ENCODE data around the gene STK4.

Gene STK4

DNA sequence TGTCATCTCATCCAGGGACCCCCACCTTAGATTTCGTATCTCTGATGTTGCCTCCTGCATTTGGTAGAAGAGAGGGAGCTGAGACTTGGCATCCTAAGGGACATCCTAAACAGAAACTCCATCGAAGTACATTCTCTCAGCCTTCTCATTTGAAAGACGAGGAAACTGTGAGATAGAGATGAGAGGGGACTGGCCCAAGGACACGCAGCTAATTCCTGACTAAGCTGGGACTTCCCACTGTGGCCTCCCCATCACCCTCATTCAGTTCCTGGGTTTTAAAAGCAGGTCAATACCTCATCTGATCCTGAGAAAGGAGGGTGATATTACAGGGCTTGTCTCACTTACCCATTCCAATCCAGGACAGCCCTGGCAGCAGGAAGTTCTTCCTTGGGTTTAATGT lies 149.5 kb downstream of the STK4 start:
- DNase-seq = no peak

DNA sequence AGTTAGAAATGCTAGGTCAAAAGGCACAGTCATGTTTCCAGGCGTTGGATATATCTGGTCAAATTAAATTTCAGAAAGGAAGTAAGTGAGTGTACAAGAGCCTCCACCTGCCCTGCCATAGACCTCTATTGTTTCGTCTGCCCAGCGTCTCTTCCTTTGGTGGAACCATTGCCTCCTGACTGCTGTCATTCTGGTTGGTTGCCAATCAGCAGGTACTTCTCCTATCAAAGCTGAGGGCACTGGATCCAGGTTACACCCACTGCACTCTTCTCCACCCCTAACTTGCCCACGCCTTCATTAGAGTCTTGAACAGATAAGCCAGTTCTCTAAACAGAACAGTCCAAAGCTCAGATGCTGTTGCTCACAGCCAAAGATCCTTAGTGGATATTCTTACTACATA lies 151.3 kb downstream of the STK4 start:
- no peak for DNase-seq

DNA sequence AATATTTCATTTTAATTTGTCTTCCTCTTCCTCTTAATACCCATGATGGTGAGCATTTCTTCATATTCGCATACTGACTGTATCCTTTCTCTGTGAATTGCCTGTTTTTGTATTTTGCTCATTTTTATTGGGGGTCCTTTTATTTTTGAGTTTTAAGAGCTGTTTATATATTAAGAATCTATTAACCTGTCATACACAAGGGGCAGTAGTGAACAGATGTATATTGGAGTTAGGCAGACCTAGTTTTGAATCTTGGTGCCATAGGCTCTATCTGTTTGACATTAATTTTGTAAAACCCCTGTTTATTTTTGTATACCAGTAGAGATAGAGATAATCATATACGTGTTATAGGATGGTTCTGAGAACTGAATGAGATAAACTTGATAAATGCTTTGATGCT lies 151.7 kb downstream of the STK4 start:
- no peak for DNase-seq

DNA sequence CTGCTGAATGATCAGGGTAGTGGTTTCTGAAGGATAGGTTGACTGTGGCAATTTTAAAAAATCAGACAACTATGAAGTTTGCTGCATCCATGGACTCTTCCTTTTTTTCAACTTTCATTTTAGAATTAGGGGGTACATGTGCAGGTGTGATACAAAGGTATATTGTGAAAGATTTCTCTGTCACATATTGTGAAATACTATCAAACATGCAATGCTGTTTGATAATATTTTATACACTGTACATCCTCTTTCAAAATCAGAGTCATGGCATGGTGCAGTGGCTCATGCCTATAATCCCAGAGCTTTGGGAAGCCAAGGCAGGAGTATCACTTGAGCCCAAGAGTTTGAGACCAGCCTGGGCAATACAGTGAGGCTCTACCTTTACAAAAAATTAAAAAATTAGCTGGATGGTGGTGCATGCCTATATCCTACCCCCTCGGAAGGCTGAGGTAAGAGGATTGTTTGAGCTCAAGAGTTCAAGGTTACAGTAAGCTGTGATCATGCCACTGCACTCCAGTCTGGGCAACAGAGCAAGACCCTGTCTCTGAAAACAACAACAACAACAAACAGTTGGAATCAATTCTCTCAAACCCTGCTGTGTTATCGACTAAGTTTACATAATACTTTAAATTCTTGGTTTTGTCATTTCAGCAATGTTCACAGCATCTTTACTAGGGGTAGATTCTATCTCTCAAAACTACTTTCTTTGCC lies 153.4 kb downstream of the STK4 start:
- no peak for DNase-seq

DNA sequence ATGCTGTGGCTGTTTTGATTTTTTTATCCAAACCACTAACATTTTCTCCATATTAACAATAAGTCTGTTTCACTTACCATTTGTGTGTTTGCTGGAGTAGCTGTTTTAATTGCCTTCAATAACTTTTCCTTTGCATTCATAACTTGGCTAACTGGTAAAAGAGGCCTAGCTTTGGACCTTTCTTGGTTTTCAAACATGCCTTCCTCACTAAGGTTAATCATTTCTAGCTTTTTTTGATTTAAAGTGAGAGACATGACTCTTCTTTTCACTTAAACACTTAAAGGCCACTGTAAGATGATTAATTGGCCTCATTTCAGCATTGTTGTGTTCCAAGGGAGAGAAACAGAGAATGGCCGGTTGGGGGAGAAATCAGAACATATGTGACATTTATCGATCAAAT lies 155.1 kb downstream of the STK4 start:
- no peak for DNase-seq

DNA sequence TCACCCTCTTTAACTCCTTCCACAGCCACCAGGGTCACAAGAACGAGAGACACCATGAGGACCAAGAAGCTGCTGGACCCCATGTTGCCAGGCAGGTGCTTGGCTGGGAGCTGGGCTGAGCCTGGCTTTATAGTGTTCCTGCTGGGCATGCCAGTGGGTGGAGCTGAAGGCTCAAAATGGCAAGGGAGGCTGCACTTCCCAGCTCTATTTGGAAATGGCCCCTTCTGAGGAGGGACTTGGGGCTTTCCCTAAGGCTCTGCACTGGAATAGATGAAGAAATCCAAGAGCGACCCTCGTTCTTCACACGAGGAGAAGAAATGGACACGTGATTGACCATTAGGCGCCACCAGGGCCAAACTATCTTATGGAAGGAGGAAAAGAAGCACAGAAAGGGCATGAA lies 158.1 kb downstream of the STK4 start, which contains the start of gene WFDC12:
Gene WFDC12, minus strand, starts transcription at position 101 of the 400 bp plus-strand sequence. Its CDS starts 18 bp downstream, at position 83.
- DNase-seq = no peak

DNA sequence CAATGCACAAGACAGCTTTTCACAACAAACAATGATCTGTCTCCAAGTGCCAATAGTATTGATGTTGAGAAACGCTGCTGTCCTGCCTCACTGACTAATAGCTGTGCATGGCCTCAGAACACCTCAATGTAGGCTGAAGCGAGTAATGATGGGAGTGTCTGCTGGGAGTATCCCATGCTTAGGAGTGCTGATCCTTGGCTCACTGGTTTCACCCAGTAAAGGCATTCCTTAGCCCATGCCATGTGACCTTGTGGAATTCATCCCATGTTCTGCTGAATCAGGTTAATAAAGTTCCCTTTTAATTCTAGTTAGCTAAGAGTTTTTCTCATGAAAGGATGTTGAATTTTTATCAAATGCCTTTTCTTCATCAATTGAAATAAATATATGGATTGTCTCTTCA lies 161.8 kb downstream of the STK4 start:
- DNase-seq = no peak
